DOHH2 (cell line): ENCODE data around the gene PPIB.

Source experiments
- H3F3A ChIP-seq: fragments of 200-600 bp; sonication (generic), shearing (Covaris generic); 2 replicates; pipeline ENCODE4 v1.6.0; 2016; ENCODE audit warnings: antibody characterized with exemption, mild to moderate bottlenecking; ENCODE audit not compliant: control insufficient read depth, insufficient read depth
- H3K27ac ChIP-seq: fragments of 200-600 bp; sonication (generic); 2 replicates; pipeline ENCODE4 v1.5.1; 2014; ENCODE audit warnings: low read depth, mild to moderate bottlenecking, low read length, moderate library complexity
- H3K27me3 ChIP-seq: fragments of 200-600 bp; sonication (generic); 2 replicates; pipeline ENCODE4 v1.6.1; 2014; ENCODE audit warnings: mild to moderate bottlenecking, low read length, mixed read lengths; ENCODE audit not compliant: control insufficient read depth
- H3K36me3 ChIP-seq: fragments of 200-600 bp; sonication (generic); 2 replicates; pipeline ENCODE4 v1.6.1; 2014; ENCODE audit warnings: mild to moderate bottlenecking, low read length, moderate library complexity, mixed read lengths; ENCODE audit not compliant: control insufficient read depth
- H3K4me1 ChIP-seq: fragments of 200-600 bp; sonication (generic); 2 replicates; pipeline ENCODE4 v1.6.1; 2014; ENCODE audit warnings: mild to moderate bottlenecking, low read length, mixed read lengths; ENCODE audit not compliant: control insufficient read depth
- H3K4me2 ChIP-seq: fragments of 200-600 bp; sonication (generic); 2 replicates; pipeline ENCODE4 v1.6.0; 2014; ENCODE audit warnings: mild to moderate bottlenecking, low read length, moderate library complexity
- H3K4me3 ChIP-seq: fragments of 200-600 bp; sonication (generic); 2 replicates; pipeline ENCODE4 v1.5.1; 2014; ENCODE audit warnings: mild to moderate bottlenecking, low read length, mixed read lengths
- H3K79me2 ChIP-seq: fragments of 200-600 bp; sonication (generic); 2 replicates; pipeline ENCODE4 v1.6.1; 2014; ENCODE audit warnings: mild to moderate bottlenecking, low read length, mixed read lengths; ENCODE audit not compliant: control insufficient read depth
- H3K9me2 ChIP-seq: fragments of 200-600 bp; sonication (generic); replicated peaks from 2 replicates; pipeline ENCODE4 v1.6.1; 2014; ENCODE audit warnings: mild to moderate bottlenecking, low read length, mixed read lengths; ENCODE audit not compliant: control insufficient read depth
- H3K9me3 ChIP-seq: fragments of 200-600 bp; sonication (generic); 2 replicates; pipeline ENCODE4 v1.6.1; 2014; ENCODE audit warnings: antibody characterized with exemption, low read length, mixed read lengths; ENCODE audit not compliant: control insufficient read depth, insufficient read depth
- H4K20me1 ChIP-seq: fragments of 200-600 bp; sonication (generic); 2 replicates; pipeline ENCODE4 v1.6.0; 2014; ENCODE audit warnings: low read depth, mild to moderate bottlenecking, antibody characterized with exemption, low read length, moderate library complexity; ENCODE audit not compliant: control insufficient read depth, insufficient read depth
- CTCF ChIP-seq: fragments of 200-600 bp; sonication (generic); IDR thresholded peaks from one replicate; pipeline ENCODE4 v1.5.1; 2014; ENCODE audit warnings: antibody characterized with exemption, mild to moderate bottlenecking, low read depth, low read length; ENCODE audit not compliant: poor library complexity, severe bottlenecking
- EZH2phosphoT487 ChIP-seq: fragments of 200-600 bp; sonication (generic); IDR thresholded peaks from 2 replicates; pipeline ENCODE4 v1.6.1; 2017; ENCODE audit warnings: borderline replicate concordance, mild to moderate bottlenecking, antibody characterized with exemption, low read length, moderate library complexity, mixed read lengths

PPIB gene

GRCh38 chr15:64193971-64194370 is 31.1 kb upstream of the PPIB start:
- Histone ChIP-seq H3K79me2 (no peaks in the 10 kb centered on the region), H4K20me1 (no peaks in the 10 kb centered on the region), H3K4me3 (no peak overlapping the region), H3K4me2 (no peak overlapping the region), H3K36me3 (no peaks in the 10 kb centered on the region), H3F3A (no peaks in the 10 kb centered on the region), H3K9me2 (no peaks in the 10 kb centered on the region), H3K9me3 (no peaks in the 10 kb centered on the region), H3K27ac (no peak overlapping the region), H3K4me1 (no peaks in the 10 kb centered on the region), H3K27me3 (no peaks in the 10 kb centered on the region)
- TF ChIP-seq EZH2phosphoT487 = no peak
- TF ChIP-seq CTCF = no peak

- no peaks in the 10 kb centered on the region for H3K27me3 ChIP-seq
- H3K9me2 ChIP-seq = no peaks in the 10 kb centered on the region
- H3K79me2 ChIP-seq = no peaks in the 10 kb centered on the region
- no peaks in the 10 kb centered on the region for H3K4me1 ChIP-seq
- H3K4me3 ChIP-seq = no peak overlapping the region
- no peak overlapping the region for H3K4me2 ChIP-seq
- H3K9me3 ChIP-seq = no peaks in the 10 kb centered on the region
- TF ChIP-seq CTCF (no peak), EZH2phosphoT487 (no peak)
- no peaks in the 10 kb centered on the region for H3K36me3 ChIP-seq
- no peak overlapping the region for H3K27ac ChIP-seq
- no peaks in the 10 kb centered on the region for H4K20me1 ChIP-seq
- H3F3A ChIP-seq = no peaks in the 10 kb centered on the region
Observed at GRCh38 chr15:64191971-64192830, 29.4 kb upstream of the PPIB start.

- H3K4me3 ChIP-seq = no peak overlapping the region
Observed at GRCh38 chr15:64187396-64188191, 24.8 kb upstream of the PPIB start.

More at GRCh38 chr15:64187396-64188191, 24.8 kb upstream of the PPIB start:
- no peak overlapping the region for H3K27ac ChIP-seq
- H3K9me3 ChIP-seq = no peaks in the 10 kb centered on the region
- no peaks in the 10 kb centered on the region for H3K9me2 ChIP-seq
- H3K4me1 ChIP-seq = no peaks in the 10 kb centered on the region
- H3K27me3 ChIP-seq = no peaks in the 10 kb centered on the region
- no peak for TF ChIP-seq EZH2phosphoT487
- TF ChIP-seq CTCF = no peak
- no peaks in the 10 kb centered on the region for H3F3A ChIP-seq
- no peaks in the 10 kb centered on the region for H3K79me2 ChIP-seq
- no peak overlapping the region for H3K4me2 ChIP-seq
- H3K36me3 ChIP-seq = no peaks in the 10 kb centered on the region
- no peaks in the 10 kb centered on the region for H4K20me1 ChIP-seq
